ENCODE results near the gene ATP2B3.

- TF ChIP-seq YY1 (IDR thresholded peaks at IDR 0.05; ENCODE audit: insufficient read depth, insufficient read length) = no peak
- no peak for TF ChIP-seq SUZ12 (IDR thresholded peaks at IDR 0.05; ENCODE audit: extremely low read depth, insufficient read depth, insufficient read length)
Observed at GRCh38 chrX:153612413-153612812, 95.0 kb downstream of the ATP2B3 start.

Data from NT2/D1 (cell line).